Trophoblast cell (in vitro differentiated cells and primary cell): ENCODE measurements around the gene COL5A2.

Experiments used
- DNase-seq, 2 donors: peaks; one replicate each; pipeline ENCODE4 v3.0.0-alpha.2; 2016
- H2AFZ ChIP-seq: 2 replicates; pipeline ENCODE4 v1.6.1; 2013; ENCODE audit warnings: low read length, moderate library complexity, mild to moderate bottlenecking; ENCODE audit not compliant: insufficient read depth, poor library complexity
- H2AK5ac ChIP-seq: 2 replicates; pipeline ENCODE4 v1.6.1; 2013; ENCODE audit warnings: mild to moderate bottlenecking, low read length
- H2BK120ac ChIP-seq: 2 replicates; pipeline ENCODE4 v1.6.1; 2013; ENCODE audit warnings: low read length, mild to moderate bottlenecking, moderate library complexity; ENCODE audit not compliant: insufficient read depth, poor library complexity
- H2BK12ac ChIP-seq: 2 replicates; pipeline ENCODE4 v1.6.1; 2013; ENCODE audit warnings: mild to moderate bottlenecking, low read length, moderate library complexity
- H2BK5ac ChIP-seq: 2 replicates; pipeline ENCODE4 v1.6.1; 2013; ENCODE audit warnings: low read length, low read depth, moderate library complexity, mild to moderate bottlenecking; ENCODE audit not compliant: poor library complexity
- H3K14ac ChIP-seq: 2 replicates; pipeline ENCODE4 v1.6.1; 2013; ENCODE audit warnings: mild to moderate bottlenecking, low read length
- H3K18ac ChIP-seq: 2 replicates; pipeline ENCODE4 v1.6.1; 2013; ENCODE audit warnings: mild to moderate bottlenecking, low read length
- H3K23ac ChIP-seq: 2 replicates; pipeline ENCODE4 v1.6.1; 2013; ENCODE audit warnings: low read length
- H3K27ac ChIP-seq: 2 replicates; pipeline ENCODE4 v1.5.1; 2013; ENCODE audit warnings: low read depth, mild to moderate bottlenecking, inconsistent platforms, low read length, moderate library complexity
- H3K27me3 ChIP-seq: 2 replicates; pipeline ENCODE4 v1.6.1; 2013; ENCODE audit warnings: inconsistent platforms, mild to moderate bottlenecking, low read length, moderate library complexity; ENCODE audit not compliant: insufficient read depth
- H3K36me3 ChIP-seq, 2 experiments: 1 replicate in 1 of 2; 2 replicates in 1 of 2; pipeline ENCODE4 v1.6.1; 2013; ENCODE audit warnings: low read length in 2 of 2, mild to moderate bottlenecking in 2 of 2, moderate library complexity in 1 of 2; ENCODE audit not compliant: insufficient read depth in 2 of 2, control insufficient read depth in 1 of 2
- H3K4ac ChIP-seq: 2 replicates; pipeline ENCODE4 v1.6.1; 2013; ENCODE audit warnings: low read depth, mild to moderate bottlenecking, low read length, moderate library complexity
- H3K4me1 ChIP-seq, 2 experiments: 1 replicate in 1 of 2; 2 replicates in 1 of 2; pipeline ENCODE4 v1.6.1; 2013; ENCODE audit warnings: low read length in 2 of 2, mild to moderate bottlenecking in 2 of 2, moderate library complexity in 1 of 2; ENCODE audit not compliant: insufficient read depth in 2 of 2, control insufficient read depth in 1 of 2
- H3K4me2 ChIP-seq: 2 replicates; pipeline ENCODE4 v1.6.1; 2013; ENCODE audit warnings: inconsistent platforms, mild to moderate bottlenecking, low read length, moderate library complexity
- H3K4me3 ChIP-seq: 2 replicates; pipeline ENCODE4 v1.5.1; 2013; ENCODE audit warnings: mild to moderate bottlenecking, low read depth, low read length, inconsistent platforms
- H3K79me1 ChIP-seq: one replicate; pipeline ENCODE4 v1.6.1; 2013; ENCODE audit warnings: low read length
- H3K79me2 ChIP-seq: 2 replicates; pipeline ENCODE4 v1.6.1; 2013; ENCODE audit warnings: low read length, mild to moderate bottlenecking; ENCODE audit not compliant: control insufficient read depth, insufficient read depth, poor library complexity
- H3K9ac ChIP-seq: 2 replicates; pipeline ENCODE4 v1.6.1; 2013; ENCODE audit warnings: mild to moderate bottlenecking, low read length
- H3K9me3 ChIP-seq: 2 replicates; pipeline ENCODE4 v1.6.1; 2013; ENCODE audit warnings: low read depth, mild to moderate bottlenecking, control low read depth, inconsistent platforms, low read length; ENCODE audit not compliant: insufficient read depth
- H4K12ac ChIP-seq: 2 replicates; pipeline ENCODE4 v1.6.1; 2013; ENCODE audit warnings: low read depth, mild to moderate bottlenecking, low read length, moderate library complexity
- H4K8ac ChIP-seq: 2 replicates; pipeline ENCODE4 v1.6.1; 2013; ENCODE audit warnings: low read depth, mild to moderate bottlenecking, low read length, moderate library complexity
- H4K91ac ChIP-seq: one replicate; pipeline ENCODE4 v1.6.1; 2013; ENCODE audit warnings: low read depth, mild to moderate bottlenecking, low read length, moderate library complexity
- WGBS: extraction: QIAGEN DNeasy Blood & Tissue Kit; methylation state at CpG from one replicate; pipeline ENCODE4 v1.1.7; 2013; ENCODE audit warnings: missing lambda C conversion rate; ENCODE audit not compliant: insufficient read length, insufficient coverage; ENCODE audit errors: extremely low coverage; 5-methylcytosine and 5-hydroxymethylcytosine counted together

Gene COL5A2

DNA sequence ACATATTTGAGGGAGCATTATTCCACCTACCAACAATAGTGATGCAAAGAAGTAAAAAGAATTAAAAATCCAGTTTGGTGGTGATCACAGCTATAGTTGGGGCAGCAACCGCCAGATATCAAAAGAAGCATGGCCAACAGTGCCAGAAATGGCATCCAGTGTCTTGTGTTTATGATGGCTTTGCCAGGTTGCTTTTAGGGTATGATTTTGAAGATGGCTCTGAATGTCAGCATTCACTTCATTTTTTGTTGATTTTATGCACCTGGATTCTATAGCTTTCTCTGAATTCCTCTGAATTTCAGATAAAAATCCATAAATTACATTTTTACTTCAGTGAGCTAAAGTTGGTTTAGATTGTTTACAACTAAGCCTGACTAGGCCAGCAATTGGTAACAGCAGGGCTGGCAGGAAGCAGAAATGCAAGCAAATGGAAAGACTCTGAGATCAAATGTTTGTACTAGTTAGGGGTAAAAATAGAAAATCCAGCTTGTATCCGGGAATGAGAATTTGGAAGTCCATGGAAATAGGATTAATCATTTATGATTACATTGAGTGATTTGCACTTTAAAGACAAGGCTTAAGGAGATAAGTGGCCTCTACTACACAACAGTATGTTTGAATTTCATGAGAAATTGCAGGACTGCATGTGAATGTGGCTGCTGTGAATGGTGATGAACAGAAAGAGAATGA lies 165.0 kb downstream of the COL5A2 start:
- no peak overlapping the region for H2BK12ac ChIP-seq
- H3K9ac ChIP-seq, result no peak overlapping the region
- H3K4me3 ChIP-seq, result no peak overlapping the region
- H2BK5ac ChIP-seq, result peak overlapping the region; percentile 42
- no peak overlapping the region for H3K14ac ChIP-seq
- H3K23ac ChIP-seq, result no peak overlapping the region
- H3K4ac ChIP-seq, result no peak overlapping the region
- H2BK120ac ChIP-seq, result no peak overlapping the region
- H4K91ac ChIP-seq, result no peak overlapping the region
- H4K8ac ChIP-seq, result no peak overlapping the region
- H2AK5ac ChIP-seq, result no peak overlapping the region
- no peaks in the 10 kb centered on the region for H3K27me3 ChIP-seq
- H2AFZ ChIP-seq, result no peak overlapping the region
- H3K27ac ChIP-seq, result peak overlapping the region; percentile 58
- DNase-seq, result no peak
- H3K79me1 ChIP-seq, result no peaks in the 10 kb centered on the region
- H4K12ac ChIP-seq, result no peak overlapping the region
- peaks cover 2 to 12% of the 10 kb centered on the region in 2 experiments for H3K36me3 ChIP-seq
- peaks cover 0 to 3% of the 10 kb centered on the region in 2 experiments for H3K4me1 ChIP-seq
- H3K9me3 ChIP-seq, result no peaks in the 10 kb centered on the region
- no peak overlapping the region for H3K18ac ChIP-seq
- no peaks in the 10 kb centered on the region for H3K79me2 ChIP-seq
- no CpG with 5 or more reads among the region's 2 CpGs for WGBS
- no peak overlapping the region for H3K4me2 ChIP-seq

DNA sequence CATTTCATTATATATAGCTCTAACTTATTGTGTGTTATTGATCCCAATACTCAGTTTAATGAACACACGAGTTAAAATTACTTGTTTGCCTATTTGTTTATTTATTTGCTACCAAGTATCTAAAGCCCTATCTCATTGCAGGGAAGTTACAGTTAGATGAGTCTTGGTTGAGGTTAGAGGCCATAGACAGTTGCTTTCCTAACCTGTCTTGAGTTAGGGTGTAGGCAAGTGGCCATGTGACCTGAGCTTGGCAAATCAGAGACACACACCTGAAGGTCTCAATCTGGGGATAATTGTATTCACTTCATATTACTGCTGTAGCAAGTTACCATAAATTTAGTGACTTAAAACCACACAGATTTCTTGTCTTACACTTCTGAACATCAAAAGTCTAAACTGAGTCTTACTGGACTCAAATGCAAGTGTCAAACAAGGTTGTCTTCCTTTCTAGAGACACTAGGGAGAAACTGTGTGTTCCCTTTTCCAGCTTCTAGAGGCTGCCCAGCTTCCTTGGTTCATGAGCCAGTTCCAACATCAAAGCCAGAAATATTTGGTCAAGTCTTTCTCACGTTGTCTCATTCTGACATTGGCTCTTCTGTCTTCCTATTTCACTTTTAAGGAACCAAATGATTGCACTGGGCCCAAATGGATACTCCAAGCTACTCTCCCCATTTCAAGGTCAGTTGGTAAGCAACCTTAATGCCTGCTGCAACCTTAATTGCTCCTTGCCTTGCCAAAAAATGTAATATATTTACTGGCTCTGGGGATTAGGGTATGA lies 165.7 kb downstream of the COL5A2 start:
- H2AK5ac ChIP-seq, result no peak overlapping the region
- no peak overlapping the region for H3K23ac ChIP-seq
- no CpG with 5 or more reads among the region's 2 CpGs for WGBS
- H3K4me1 ChIP-seq, result peaks cover 0 to 3% of the 10 kb centered on the region in 2 experiments
- no peak overlapping the region for H3K4me3 ChIP-seq
- H3K79me2 ChIP-seq, result no peaks in the 10 kb centered on the region
- H3K4ac ChIP-seq, result no peak overlapping the region
- no peak overlapping the region for H4K12ac ChIP-seq
- no peak overlapping the region for H2BK12ac ChIP-seq
- no peak overlapping the region for H2BK5ac ChIP-seq
- H3K27me3 ChIP-seq, result no peaks in the 10 kb centered on the region
- no peak overlapping the region for H2BK120ac ChIP-seq
- H3K36me3 ChIP-seq, result peaks cover 3 to 15% of the 10 kb centered on the region in 2 experiments
- peak overlapping the region; percentile 58 for H3K27ac ChIP-seq
- H3K4me2 ChIP-seq, result no peak overlapping the region
- no peak overlapping the region for H3K9ac ChIP-seq
- H2AFZ ChIP-seq, result no peak overlapping the region
- H3K18ac ChIP-seq, result no peak overlapping the region
- no peak overlapping the region for H4K8ac ChIP-seq
- no peaks in the 10 kb centered on the region for H3K79me1 ChIP-seq
- no peak for DNase-seq
- no peak overlapping the region for H4K91ac ChIP-seq
- H3K14ac ChIP-seq, result no peak overlapping the region
- no peaks in the 10 kb centered on the region for H3K9me3 ChIP-seq

DNA sequence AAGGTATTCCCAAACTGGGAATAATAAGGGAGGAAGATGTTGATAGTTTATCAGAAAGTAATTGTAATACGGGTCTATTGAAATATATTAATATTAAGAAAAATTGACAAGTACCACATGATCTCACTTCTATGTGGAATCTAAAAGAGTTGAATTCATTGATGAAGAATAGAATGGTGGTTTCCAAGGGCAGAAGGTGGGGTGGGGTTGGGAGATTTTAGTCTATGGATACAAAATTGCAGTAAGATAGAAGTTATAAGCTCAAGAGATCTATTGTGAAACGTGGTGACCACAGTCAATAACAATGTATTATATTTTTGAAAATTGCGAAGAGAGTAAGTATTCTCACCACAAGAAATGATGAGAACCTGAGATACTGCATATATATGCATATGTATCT lies 166.5 kb downstream of the COL5A2 start:
- no peak overlapping the region for H4K91ac ChIP-seq
- no peak overlapping the region for H3K27ac ChIP-seq
- H2BK12ac ChIP-seq, result no peak overlapping the region
- H3K36me3 ChIP-seq, result peaks cover 6 to 17% of the 10 kb centered on the region in 2 experiments
- H4K8ac ChIP-seq, result no peak overlapping the region
- no peak overlapping the region for H3K9ac ChIP-seq
- H3K79me2 ChIP-seq, result no peaks in the 10 kb centered on the region
- no peak overlapping the region for H3K14ac ChIP-seq
- no peaks in the 10 kb centered on the region for H3K27me3 ChIP-seq
- H3K4me3 ChIP-seq, result no peak overlapping the region
- H3K4me2 ChIP-seq, result no peak overlapping the region
- no peak overlapping the region for H3K4ac ChIP-seq
- H2AFZ ChIP-seq, result no peak overlapping the region
- H3K18ac ChIP-seq, result no peak overlapping the region
- no peaks in the 10 kb centered on the region for H3K9me3 ChIP-seq
- no peak overlapping the region for H2BK120ac ChIP-seq
- H4K12ac ChIP-seq, result no peak overlapping the region
- no CpG with 5 or more reads among the region's 3 CpGs for WGBS
- peaks cover 0 to 3% of the 10 kb centered on the region in 2 experiments for H3K4me1 ChIP-seq
- H2BK5ac ChIP-seq, result no peak overlapping the region
- H2AK5ac ChIP-seq, result no peak overlapping the region
- no peak overlapping the region for H3K23ac ChIP-seq
- no peaks in the 10 kb centered on the region for H3K79me1 ChIP-seq
- DNase-seq, result no peak

DNA sequence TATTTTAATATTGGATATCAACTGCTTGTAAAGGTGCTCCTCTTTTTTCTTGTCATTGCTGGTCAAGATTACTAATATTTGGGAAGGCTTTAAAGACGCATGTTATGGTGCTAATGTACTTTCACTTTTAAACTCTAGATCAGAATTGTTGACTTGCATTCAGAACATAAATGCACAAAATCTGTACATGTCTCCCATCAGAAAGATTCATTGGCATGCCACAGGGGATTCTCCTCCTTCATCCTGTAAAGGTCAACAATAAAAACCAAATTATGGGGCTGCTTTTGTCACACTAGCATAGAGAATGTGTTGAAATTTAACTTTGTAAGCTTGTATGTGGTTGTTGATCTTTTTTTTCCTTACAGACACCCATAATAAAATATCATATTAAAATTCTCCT lies 167.2 kb downstream of the COL5A2 start:
- no peak overlapping the region for H2AFZ ChIP-seq
- H3K27ac ChIP-seq, result no peak overlapping the region
- no peak overlapping the region for H3K23ac ChIP-seq
- no peaks in the 10 kb centered on the region for H3K79me2 ChIP-seq
- no peak overlapping the region for H3K4ac ChIP-seq
- no peak overlapping the region for H4K8ac ChIP-seq
- H3K4me1 ChIP-seq, result peaks cover 0 to 3% of the 10 kb centered on the region in 2 experiments
- H3K14ac ChIP-seq, result no peak overlapping the region
- no peak overlapping the region for H2BK12ac ChIP-seq
- no peak overlapping the region for H2AK5ac ChIP-seq
- H3K9ac ChIP-seq, result no peak overlapping the region
- no peak overlapping the region for H2BK5ac ChIP-seq
- no CpG with 5 or more reads among the region's 1 CpG for WGBS
- no peak overlapping the region for H4K91ac ChIP-seq
- no peaks in the 10 kb centered on the region for H3K79me1 ChIP-seq
- no peak overlapping the region for H3K4me2 ChIP-seq
- no peaks in the 10 kb centered on the region for H3K9me3 ChIP-seq
- no peak for DNase-seq
- no peaks in the 10 kb centered on the region for H3K27me3 ChIP-seq
- H3K36me3 ChIP-seq, result peaks cover 11 to 23% of the 10 kb centered on the region in 2 experiments
- H3K4me3 ChIP-seq, result no peak overlapping the region
- H2BK120ac ChIP-seq, result no peak overlapping the region
- no peak overlapping the region for H3K18ac ChIP-seq
- H4K12ac ChIP-seq, result no peak overlapping the region
